ENCODE results near the gene ARHGEF2.

The ARHGEF2 gene

DNA sequence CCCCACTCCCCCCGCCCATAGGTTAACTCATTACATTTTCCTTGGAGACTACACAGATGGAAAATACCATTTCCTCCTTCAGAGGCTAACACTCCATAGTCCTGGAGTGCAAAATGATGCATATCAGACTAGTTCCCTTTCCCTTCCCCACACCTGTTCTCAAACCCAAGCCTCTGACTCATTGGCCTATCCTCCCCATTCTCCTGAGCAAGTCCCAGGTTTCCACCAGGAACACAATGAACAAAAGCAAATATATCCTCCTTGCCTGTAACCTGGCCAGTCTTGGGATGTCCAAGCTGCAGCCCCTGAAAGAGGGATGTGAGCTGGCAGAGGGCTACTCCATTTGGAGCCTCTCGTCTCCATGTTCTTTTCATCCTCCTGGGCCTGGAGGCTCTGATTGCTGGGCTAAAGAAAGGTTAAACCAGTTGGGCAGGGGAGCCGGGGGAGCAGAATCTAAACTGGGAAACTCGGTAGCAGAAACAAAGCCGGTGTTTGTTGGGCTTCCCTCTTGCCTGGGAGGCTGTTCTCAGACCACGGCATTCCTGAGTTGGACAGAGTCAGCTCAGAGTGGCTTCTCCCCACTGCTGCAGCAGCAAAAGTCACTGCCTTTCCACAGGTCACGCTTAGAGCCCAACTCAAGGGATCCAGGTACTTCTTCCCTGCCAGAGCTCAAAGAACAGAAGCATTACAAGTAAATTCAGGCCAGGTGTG, 28.5 kb upstream of the ARHGEF2 start:
- Histone ChIP-seq H3K27ac (no peak overlapping the region), H3K27me3 (replicated peaks) (no peaks in the 10 kb centered on the region), H3K36me3 (replicated peaks) (peaks cover 32% of the 10 kb centered on the region), H3K4me3 (ENCODE audit: low read depth, low read length) (no peak overlapping the region)
- in situ Hi-C loops (cut with HindIII; ENCODE audit: low pct_ligation_motif_present, low sequenced_read_pairs): no loop called here
- TF ChIP-seq, protein P1, sequence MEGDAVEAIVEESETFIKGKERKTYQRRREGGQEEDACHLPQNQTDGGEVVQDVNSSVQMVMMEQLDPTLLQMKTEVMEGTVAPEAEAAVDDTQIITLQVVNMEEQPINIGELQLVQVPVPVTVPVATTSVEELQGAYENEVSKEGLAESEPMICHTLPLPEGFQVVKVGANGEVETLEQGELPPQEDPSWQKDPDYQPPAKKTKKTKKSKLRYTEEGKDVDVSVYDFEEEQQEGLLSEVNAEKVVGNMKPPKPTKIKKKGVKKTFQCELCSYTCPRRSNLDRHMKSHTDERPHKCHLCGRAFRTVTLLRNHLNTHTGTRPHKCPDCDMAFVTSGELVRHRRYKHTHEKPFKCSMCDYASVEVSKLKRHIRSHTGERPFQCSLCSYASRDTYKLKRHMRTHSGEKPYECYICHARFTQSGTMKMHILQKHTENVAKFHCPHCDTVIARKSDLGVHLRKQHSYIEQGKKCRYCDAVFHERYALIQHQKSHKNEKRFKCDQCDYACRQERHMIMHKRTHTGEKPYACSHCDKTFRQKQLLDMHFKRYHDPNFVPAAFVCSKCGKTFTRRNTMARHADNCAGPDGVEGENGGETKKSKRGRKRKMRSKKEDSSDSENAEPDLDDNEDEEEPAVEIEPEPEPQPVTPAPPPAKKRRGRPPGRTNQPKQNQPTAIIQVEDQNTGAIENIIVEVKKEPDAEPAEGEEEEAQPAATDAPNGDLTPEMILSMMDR (IDR thresholded peaks at IDR 0.05; ENCODE audit: low read depth, low read length, missing control alignments): no peak
- no peak for DNase-seq

DNA sequence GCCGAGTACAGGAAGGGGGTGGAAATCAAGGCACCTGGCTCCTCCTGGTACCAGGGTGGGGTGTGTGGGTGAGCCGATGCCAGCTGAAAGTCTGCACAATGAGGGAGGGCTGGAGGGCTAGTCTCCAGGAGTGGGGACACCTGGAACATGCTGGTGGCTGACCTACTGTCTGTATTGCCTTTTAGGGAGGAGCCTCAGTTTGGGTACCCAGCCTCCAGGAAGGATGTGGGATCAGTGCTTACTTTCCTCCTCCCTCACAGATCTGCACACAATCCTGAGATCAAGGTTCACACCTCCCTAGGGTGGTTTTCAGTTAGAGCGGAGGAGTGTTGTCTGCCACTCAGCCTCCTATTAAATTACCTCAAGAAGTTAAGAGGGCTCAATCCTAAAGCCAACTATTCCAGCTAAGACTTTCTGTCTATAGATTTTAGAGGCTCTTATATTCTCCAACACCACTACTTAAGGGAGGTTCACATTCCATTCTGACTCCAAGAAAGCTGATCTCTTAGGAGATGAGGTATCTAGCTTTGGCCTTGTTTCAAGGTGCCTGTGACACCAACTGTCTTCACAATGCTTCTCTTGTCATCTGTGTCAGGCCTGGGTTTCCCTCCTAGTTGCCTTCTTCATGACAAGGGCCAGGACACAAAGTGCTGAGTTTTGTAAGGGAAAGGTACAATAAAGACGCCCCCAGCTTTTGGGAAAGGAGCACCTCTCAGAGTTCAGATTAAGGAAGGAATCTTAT, 26.7 kb upstream of the ARHGEF2 start:
- DNase-seq: no peak
- H3K27ac ChIP-seq: no peak overlapping the region
- in situ Hi-C loops (cut with HindIII; ENCODE audit: low pct_ligation_motif_present, low sequenced_read_pairs): no loop called here
- no peaks in the 10 kb centered on the region for H3K27me3 ChIP-seq (replicated peaks)
- H3K36me3 ChIP-seq (replicated peaks): peaks cover 19% of the 10 kb centered on the region
- TF ChIP-seq, protein P1 (IDR thresholded peaks at IDR 0.05; ENCODE audit: low read depth, low read length, missing control alignments): no peak
- H3K4me3 ChIP-seq (ENCODE audit: low read depth, low read length): no peak overlapping the region

DNA sequence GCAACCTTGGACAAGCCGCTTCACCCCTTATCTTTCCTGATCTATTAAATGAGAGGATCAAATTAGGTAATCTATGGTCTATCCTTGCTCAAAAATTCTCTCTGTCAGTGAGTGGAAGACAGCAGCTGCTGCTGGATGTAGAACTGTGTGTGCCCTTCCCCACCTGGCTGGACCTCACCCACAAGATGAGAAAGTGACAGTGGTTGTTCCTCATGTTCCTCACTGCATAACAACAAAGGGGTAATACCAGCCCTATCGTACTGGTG, 25.5 kb upstream of the ARHGEF2 start:
- Histone ChIP-seq H3K36me3 (replicated peaks) (peaks cover 9% of the 10 kb centered on the region), H3K27me3 (replicated peaks) (no peaks in the 10 kb centered on the region), H3K27ac (no peak overlapping the region), H3K4me3 (ENCODE audit: low read depth, low read length) (no peak overlapping the region)
- TF ChIP-seq, protein P1 (IDR thresholded peaks at IDR 0.05; ENCODE audit: low read depth, low read length, missing control alignments): no peak
- no peak for DNase-seq
- in situ Hi-C loops (cut with HindIII; ENCODE audit: low pct_ligation_motif_present, low sequenced_read_pairs): no loop called here

DNA sequence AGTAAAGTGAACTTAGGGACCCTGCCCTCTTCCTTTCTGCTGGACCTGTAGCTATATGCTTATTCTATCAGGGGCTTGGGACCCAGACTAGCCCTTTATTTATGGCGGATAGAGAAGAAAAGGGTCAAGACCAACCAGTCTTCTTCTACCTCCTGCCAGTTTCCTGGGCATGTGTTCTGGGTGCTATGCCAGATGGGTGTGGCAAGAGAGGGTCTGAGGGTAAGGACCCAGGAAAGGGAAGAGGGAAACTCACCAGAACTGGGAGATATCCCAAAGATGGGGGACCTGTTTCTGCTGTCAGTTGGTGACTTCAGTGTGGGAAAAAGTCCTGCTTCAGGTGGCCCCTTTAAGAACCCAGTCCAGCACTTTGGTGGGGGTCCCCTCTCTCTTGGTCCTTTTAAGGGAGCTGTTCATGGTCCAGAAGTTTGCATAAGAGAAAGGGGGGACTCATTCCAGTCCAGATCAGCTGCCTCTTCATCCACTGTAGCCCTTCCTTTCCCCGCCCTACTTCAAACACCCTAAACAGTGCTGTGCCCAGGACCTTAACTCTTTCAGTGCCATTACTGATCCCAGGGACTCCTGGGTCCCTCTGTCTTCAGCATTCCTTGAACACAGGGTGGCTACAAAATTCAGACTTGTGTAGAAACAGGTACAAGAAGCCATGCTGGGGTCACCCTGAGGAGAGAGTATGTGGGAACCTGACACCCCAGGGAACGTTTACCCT, 24.0 kb upstream of the ARHGEF2 start:
- H3K4me3 ChIP-seq (ENCODE audit: low read depth, low read length): no peak overlapping the region
- no peak overlapping the region for H3K27ac ChIP-seq
- no peak for DNase-seq
- in situ Hi-C loops (cut with HindIII; ENCODE audit: low pct_ligation_motif_present, low sequenced_read_pairs): no loop called here
- no peaks in the 10 kb centered on the region for H3K36me3 ChIP-seq (replicated peaks)
- TF ChIP-seq, protein P1 (IDR thresholded peaks at IDR 0.05; ENCODE audit: low read depth, low read length, missing control alignments): no peak
- H3K27me3 ChIP-seq (replicated peaks): no peaks in the 10 kb centered on the region

DNA sequence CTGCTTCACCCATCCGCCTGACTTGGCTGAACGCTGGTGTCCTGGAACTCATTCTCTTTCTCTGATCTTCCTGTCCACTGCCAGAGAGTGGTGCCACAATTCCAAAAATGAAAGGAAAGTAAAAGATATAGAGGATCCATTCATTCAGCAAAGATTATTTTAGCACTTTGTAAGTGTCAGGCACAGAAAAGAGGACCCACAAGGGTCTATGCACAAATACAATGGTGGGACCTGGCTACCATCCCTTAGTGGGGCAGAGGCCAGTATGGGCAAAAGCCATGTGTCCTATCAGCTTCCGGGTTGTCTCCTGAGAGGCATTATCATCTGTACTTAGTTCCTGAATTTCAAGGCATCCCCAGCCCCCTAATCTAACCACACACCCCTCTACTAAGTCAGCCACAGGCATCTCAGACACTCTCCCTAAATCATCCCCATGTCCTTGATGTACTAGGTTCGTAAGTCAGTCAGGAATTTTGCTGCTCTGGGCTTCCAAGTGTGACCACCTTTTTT, 23.4 kb upstream of the ARHGEF2 start:
- TF ChIP-seq, protein P1 (IDR thresholded peaks at IDR 0.05; ENCODE audit: low read depth, low read length, missing control alignments): no peak
- Histone ChIP-seq H3K27ac (no peak overlapping the region), H3K4me3 (ENCODE audit: low read depth, low read length) (no peak overlapping the region), H3K36me3 (replicated peaks) (no peaks in the 10 kb centered on the region), H3K27me3 (replicated peaks) (no peaks in the 10 kb centered on the region)
- in situ Hi-C loops (cut with HindIII; ENCODE audit: low pct_ligation_motif_present, low sequenced_read_pairs): no loop called here
- DNase-seq: no peak
